K562 (cell line): Measurements from ENCODE around the gene FOXO4. TPM values are rescaled to one million over a fixed set of nuclear protein-coding genes. Genes with fewer than 3 reads are reported as not detected.
A peak's percentile ranks its signal among the peaks of the same experiment; 100 is the strongest.

Experiments used
- CSDE1 ChIP-seq, 2 experiments: fragments of 450-650 bp; IDR thresholded peaks; 2 replicates each; pipeline ENCODE4 v1.6.1; 2016; ENCODE audit warnings: mild to moderate bottlenecking in 1 of 2
- DACH1 ChIP-seq: fragments of 450-650 bp; IDR thresholded peaks from 2 replicates; pipeline ENCODE4 v1.6.1; 2018; ENCODE audit not compliant: partially characterized antibody
- JUNB ChIP-seq: fragments of 450-650 bp; formaldehyde crosslinking; conservative IDR thresholded peaks from 2 replicates; pipeline ENCODE4 v1.4.0; 2020; ENCODE audit warnings: mild to moderate bottlenecking
- PCBP1 ChIP-seq: fragments of 200-400 bp; formaldehyde crosslinking; IDR thresholded peaks from 2 replicates; pipeline ENCODE4 v1.6.1; 2018; ENCODE audit warnings: mild to moderate bottlenecking, low read depth, low read length; ENCODE audit not compliant: poor library complexity, severe bottlenecking
- PHF8 ChIP-seq: fragments of 200-600 bp; sonication (generic); IDR thresholded peaks from 2 replicates; pipeline ENCODE4 v1.6.1; 2012; ENCODE audit warnings: mixed run types, mild to moderate bottlenecking, inconsistent platforms, low read length, moderate library complexity, borderline replicate concordance
- RFX5 ChIP-seq: IDR thresholded peaks from 2 replicates; pipeline ENCODE4 v1.6.1; 2011; ENCODE audit warnings: low read depth, mild to moderate bottlenecking, improper control_type of control experiment, low read length
- SAFB2 ChIP-seq: fragments of 200-400 bp; formaldehyde crosslinking; IDR thresholded peaks from 2 replicates; pipeline ENCODE4 v1.6.1; 2018; ENCODE audit warnings: borderline replicate concordance, low read length, low read depth, moderate library complexity; ENCODE audit not compliant: severe bottlenecking
- SIN3A ChIP-seq, 2 experiments: fragments of 150-350 bp in 1 of 2; IDR thresholded peaks; 2 replicates each; pipeline ENCODE4 v1.6.1; 2011 to 2016; ENCODE audit warnings: borderline replicate concordance in 2 of 2, low read depth in 2 of 2, low read length in 2 of 2, mild to moderate bottlenecking in 2 of 2, moderate library complexity in 2 of 2; ENCODE audit not compliant: control insufficient read depth in 1 of 2
- TAF9B ChIP-seq: fragments of 450-650 bp; IDR thresholded peaks from 2 replicates; pipeline ENCODE4 v1.6.1; 2018; ENCODE audit warnings: mild to moderate bottlenecking; ENCODE audit not compliant: partially characterized antibody
- TCFL5 ChIP-seq: fragments of 250-450 bp; sonication (Bioruptor Pico); conservative IDR thresholded peaks from 2 replicates; pipeline ENCODE4 v1.6.1; 2021; ENCODE audit warnings: mild to moderate bottlenecking, moderate library complexity, matching md5 sums
- ZBTB1 ChIP-seq: sonication (generic); formaldehyde crosslinking; IDR thresholded peaks from 2 replicates; pipeline ENCODE4 v1.8.1; 2023; ENCODE audit warnings: missing genetic modification reagents, low read depth, mild to moderate bottlenecking, borderline replicate concordance
- ZC3H11A ChIP-seq: IDR thresholded peaks from 2 replicates; pipeline ENCODE4 v1.6.1; 2012; ENCODE audit warnings: low read depth, low read length, improper control_type of control experiment
- ZNF740 ChIP-seq, 3 experiments: fragments of 200-800 bp in 1 of 3; sonication (Bioruptor generic) in 1 of 3; sonication (generic) in 1 of 3; formaldehyde crosslinking in 1 of 3; IDR thresholded peaks; 2 replicates each; pipeline versions ENCODE4 v1.6.1 to v1.8.0; 2016 to 2022; ENCODE audit warnings: mild to moderate bottlenecking in 2 of 3, missing compliant biosample characterization in 2 of 3, missing genetic modification characterization in 2 of 3, missing genetic modification reagents in 1 of 3
- ZNF79 ChIP-seq: fragments of 250-450 bp; sonication (Bioruptor Pico); IDR thresholded peaks from 2 replicates; pipeline ENCODE4 v1.4.0; 2020; ENCODE audit warnings: low read depth, mild to moderate bottlenecking, moderate library complexity
- polyA plus RNA-seq, 8 experiments: library from polyadenylated mRNA; depleted of rRNA in 4 of 8; stranded (reverse) in 5 of 8; unstranded in 3 of 8; fragments of >200 nt; fragmentation: Nextera tagmentation in 2 of 8; fragmentation: Illumina TruSeq in 1 of 8; extraction: Ambion mirVana in 2 of 8; extraction: Trizol in 1 of 8; gene quantifications; 2 replicates each; pipeline versions ENCODE4 v1.2.1 to v1.2.3, GENCODE V29; 2011 to 2014; ENCODE audit warnings: inconsistent platforms in 1 of 8, missing spikeins in 1 of 8
- total RNA-seq, 7 experiments: library from RNA; depleted of rRNA in 6 of 7; stranded (reverse); fragments of >200 nt in 6 of 7; fragmentation: Illumina TruSeq in 2 of 7; extraction: Trizol in 2 of 7; gene quantifications; 2 replicates each; pipeline versions ENCODE4 v1.2.1 to v1.2.3, GENCODE V29; 2011 to 2021; ENCODE audit warnings: low replicate concordance in 1 of 7
- TF ChIP-seq, protein P1 (sequence below): sonication (generic); formaldehyde crosslinking; IDR thresholded peaks from 2 replicates; pipeline ENCODE4 v1.8.0; 2023; ENCODE audit warnings: missing genetic modification reagents, mild to moderate bottlenecking, borderline replicate concordance
- TF ChIP-seq, protein P2 (sequence below): sonication (generic); formaldehyde crosslinking; IDR thresholded peaks from 2 replicates; pipeline ENCODE4 v1.4.0; 2020; ENCODE audit warnings: mild to moderate bottlenecking, missing genetic modification reagents

The FOXO4 gene
- total and polyA plus RNA-seq, 9 of the 15 experiments (the other 6 are each of a cell fraction or from before 2014, with no cell fraction given): 0.13 to 26.6 (median 8.5) TPM

DNA sequence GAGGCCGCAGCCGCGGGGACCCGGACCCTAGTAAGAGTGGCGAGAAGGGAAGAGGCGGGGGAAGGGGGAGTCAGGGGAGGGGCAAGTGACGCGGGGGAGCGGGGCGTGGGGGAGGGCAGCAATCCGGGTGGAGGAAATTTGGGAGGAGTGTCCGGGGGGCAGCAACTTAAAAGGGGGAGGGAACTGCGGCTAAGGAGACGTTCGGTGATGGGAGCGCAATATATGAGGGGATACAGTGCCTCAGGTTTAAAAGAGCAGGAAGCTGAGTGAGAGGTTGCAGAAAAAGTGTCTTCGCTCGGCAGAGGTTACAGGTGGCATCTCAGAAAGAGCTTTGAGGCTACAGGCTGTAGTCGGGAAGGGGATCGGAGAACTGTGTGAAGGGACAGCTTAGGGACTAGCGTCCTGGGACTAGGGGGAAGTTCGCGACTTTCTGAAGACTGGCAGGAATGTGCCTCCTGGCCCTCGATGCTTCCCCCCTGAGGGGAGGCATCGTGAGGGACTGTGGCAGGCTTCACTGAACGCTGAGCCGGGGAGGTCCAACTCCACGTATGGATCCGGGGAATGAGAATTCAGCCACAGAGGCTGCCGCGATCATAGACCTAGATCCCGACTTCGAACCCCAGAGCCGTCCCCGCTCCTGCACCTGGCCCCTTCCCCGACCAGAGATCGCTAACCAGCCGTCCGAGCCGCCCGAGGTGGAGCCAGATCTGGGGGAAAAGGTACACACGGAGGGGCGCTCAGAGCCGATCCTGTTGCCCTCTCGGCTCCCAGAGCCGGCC, 519 bp downstream of the FOXO4 start (continued):
- TF ChIP-seq ZNF79 (CRISPR knock-in tag) (no peak), ZNF740 (CRISPR knock-in tag; IDR thresholded peaks at IDR 0.05) (peak; percentile 31; the same call in 1 of the 2 replicates), ZNF740 (tag; IDR thresholded peaks at IDR 0.05) (no peak), PHF8 (0 out of 2 replicates have a peak, but pooled peaks have one; percentile 26), CSDE1 (IDR thresholded peaks at IDR 0.05) (no peak), ZBTB1 (CRISPR knock-in tag) (no peak), SAFB2 (no peak), JUNB (CRISPR knock-in tag) (no peak), TCFL5 (CRISPR knock-in tag) (no peak), TAF9B (no peak), DACH1 (no peak), SIN3A (IDR thresholded peaks at IDR 0.05; ENCODE audit: borderline replicate concordance in 2 of 2, control insufficient read depth in 1 of 2, low read depth in 2 of 2, low read length in 2 of 2) (no peak), PCBP1 (no peak), ZC3H11A (no peak), RFX5 (no peak)
- TF ChIP-seq, protein P1, sequence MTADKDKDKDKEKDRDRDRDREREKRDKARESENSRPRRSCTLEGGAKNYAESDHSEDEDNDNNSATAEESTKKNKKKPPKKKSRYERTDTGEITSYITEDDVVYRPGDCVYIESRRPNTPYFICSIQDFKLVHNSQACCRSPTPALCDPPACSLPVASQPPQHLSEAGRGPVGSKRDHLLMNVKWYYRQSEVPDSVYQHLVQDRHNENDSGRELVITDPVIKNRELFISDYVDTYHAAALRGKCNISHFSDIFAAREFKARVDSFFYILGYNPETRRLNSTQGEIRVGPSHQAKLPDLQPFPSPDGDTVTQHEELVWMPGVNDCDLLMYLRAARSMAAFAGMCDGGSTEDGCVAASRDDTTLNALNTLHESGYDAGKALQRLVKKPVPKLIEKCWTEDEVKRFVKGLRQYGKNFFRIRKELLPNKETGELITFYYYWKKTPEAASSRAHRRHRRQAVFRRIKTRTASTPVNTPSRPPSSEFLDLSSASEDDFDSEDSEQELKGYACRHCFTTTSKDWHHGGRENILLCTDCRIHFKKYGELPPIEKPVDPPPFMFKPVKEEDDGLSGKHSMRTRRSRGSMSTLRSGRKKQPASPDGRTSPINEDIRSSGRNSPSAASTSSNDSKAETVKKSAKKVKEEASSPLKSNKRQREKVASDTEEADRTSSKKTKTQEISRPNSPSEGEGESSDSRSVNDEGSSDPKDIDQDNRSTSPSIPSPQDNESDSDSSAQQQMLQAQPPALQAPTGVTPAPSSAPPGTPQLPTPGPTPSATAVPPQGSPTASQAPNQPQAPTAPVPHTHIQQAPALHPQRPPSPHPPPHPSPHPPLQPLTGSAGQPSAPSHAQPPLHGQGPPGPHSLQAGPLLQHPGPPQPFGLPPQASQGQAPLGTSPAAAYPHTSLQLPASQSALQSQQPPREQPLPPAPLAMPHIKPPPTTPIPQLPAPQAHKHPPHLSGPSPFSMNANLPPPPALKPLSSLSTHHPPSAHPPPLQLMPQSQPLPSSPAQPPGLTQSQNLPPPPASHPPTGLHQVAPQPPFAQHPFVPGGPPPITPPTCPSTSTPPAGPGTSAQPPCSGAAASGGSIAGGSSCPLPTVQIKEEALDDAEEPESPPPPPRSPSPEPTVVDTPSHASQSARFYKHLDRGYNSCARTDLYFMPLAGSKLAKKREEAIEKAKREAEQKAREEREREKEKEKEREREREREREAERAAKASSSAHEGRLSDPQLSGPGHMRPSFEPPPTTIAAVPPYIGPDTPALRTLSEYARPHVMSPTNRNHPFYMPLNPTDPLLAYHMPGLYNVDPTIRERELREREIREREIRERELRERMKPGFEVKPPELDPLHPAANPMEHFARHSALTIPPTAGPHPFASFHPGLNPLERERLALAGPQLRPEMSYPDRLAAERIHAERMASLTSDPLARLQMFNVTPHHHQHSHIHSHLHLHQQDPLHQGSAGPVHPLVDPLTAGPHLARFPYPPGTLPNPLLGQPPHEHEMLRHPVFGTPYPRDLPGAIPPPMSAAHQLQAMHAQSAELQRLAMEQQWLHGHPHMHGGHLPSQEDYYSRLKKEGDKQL: no peak
- TF ChIP-seq, protein P2, sequence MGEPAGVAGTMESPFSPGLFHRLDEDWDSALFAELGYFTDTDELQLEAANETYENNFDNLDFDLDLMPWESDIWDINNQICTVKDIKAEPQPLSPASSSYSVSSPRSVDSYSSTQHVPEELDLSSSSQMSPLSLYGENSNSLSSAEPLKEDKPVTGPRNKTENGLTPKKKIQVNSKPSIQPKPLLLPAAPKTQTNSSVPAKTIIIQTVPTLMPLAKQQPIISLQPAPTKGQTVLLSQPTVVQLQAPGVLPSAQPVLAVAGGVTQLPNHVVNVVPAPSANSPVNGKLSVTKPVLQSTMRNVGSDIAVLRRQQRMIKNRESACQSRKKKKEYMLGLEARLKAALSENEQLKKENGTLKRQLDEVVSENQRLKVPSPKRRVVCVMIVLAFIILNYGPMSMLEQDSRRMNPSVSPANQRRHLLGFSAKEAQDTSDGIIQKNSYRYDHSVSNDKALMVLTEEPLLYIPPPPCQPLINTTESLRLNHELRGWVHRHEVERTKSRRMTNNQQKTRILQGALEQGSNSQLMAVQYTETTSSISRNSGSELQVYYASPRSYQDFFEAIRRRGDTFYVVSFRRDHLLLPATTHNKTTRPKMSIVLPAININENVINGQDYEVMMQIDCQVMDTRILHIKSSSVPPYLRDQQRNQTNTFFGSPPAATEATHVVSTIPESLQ (CRISPR knock-in tag): no peak
